Keratinocyte (primary cell): ENCODE measurements around the gene RASAL2. TPM values are rescaled to one million over a fixed set of nuclear protein-coding genes. Genes with fewer than 3 reads are reported as not detected.

ENCODE experiments used
- DNase-seq: peaks from one replicate; pipeline ENCODE4 v3.0.0-alpha.2; 2011; ENCODE audit warnings: low read depth, missing footprints, low spot score
- FAIRE-seq: peaks from 2 replicates; lab custom pipeline; 2011; peaks lifted over from hg19 to GRCh38; lab: Jason Lieb, UNC
- H2AFZ ChIP-seq: 2 replicates; pipeline ENCODE4 v1.6.0; 2012; ENCODE audit warnings: low read length, control low read depth, inconsistent platforms; ENCODE audit not compliant: control insufficient read depth
- H3K27ac ChIP-seq: 2 replicates; pipeline ENCODE4 v1.5.1; 2011; ENCODE audit warnings: low read length; ENCODE audit not compliant: control insufficient read depth, insufficient read depth
- H3K27me3 ChIP-seq: 3 replicates; pipeline ENCODE4 v1.6.0; 2011; ENCODE audit warnings: low read length; ENCODE audit not compliant: control insufficient read depth, insufficient read depth; ENCODE audit errors: extremely low read depth
- H3K36me3 ChIP-seq, 2 experiments: 2 replicates in 1 of 2; 3 replicates in 1 of 2; pipeline ENCODE4 v1.5.1; 2011; ENCODE audit warnings: low read length in 2 of 2, mild to moderate bottlenecking in 1 of 2; ENCODE audit not compliant: control insufficient read depth in 2 of 2, insufficient read depth in 2 of 2; ENCODE audit errors: extremely low read depth in 1 of 2
- H3K4me1 ChIP-seq: 3 replicates; pipeline ENCODE4 v1.5.1; 2011; ENCODE audit warnings: low read length; ENCODE audit not compliant: control insufficient read depth, insufficient read depth; ENCODE audit errors: extremely low read depth
- H3K4me2 ChIP-seq: 3 replicates; pipeline ENCODE4 v1.6.0; 2011; ENCODE audit warnings: low read depth, low read length; ENCODE audit not compliant: control insufficient read depth, insufficient read depth; ENCODE audit errors: extremely low read depth
- H3K4me3 ChIP-seq, 3 experiments: fragments of 200-600 bp in 1 of 3; sonication (generic) in 1 of 3; 2 replicates in 2 of 3; 3 replicates in 1 of 3; pipeline ENCODE4 v1.5.1; 2011 to 2016; ENCODE audit warnings: low read length in 3 of 3, mild to moderate bottlenecking in 3 of 3, control low read depth in 2 of 3, inconsistent platforms in 1 of 3, low read depth in 1 of 3, mixed read lengths in 1 of 3, mixed run types in 1 of 3, moderate library complexity in 1 of 3; ENCODE audit not compliant: control insufficient read depth in 2 of 3, insufficient read depth in 2 of 3; ENCODE audit errors: extremely low read depth in 1 of 3
- H3K79me2 ChIP-seq: 2 replicates; pipeline ENCODE4 v1.6.0; 2012; ENCODE audit warnings: low read length; ENCODE audit not compliant: control insufficient read depth, insufficient read depth
- H3K9ac ChIP-seq: 3 replicates; pipeline ENCODE4 v1.6.0; 2011; ENCODE audit warnings: low read length; ENCODE audit not compliant: control insufficient read depth, insufficient read depth; ENCODE audit errors: extremely low read depth
- H3K9me1 ChIP-seq: 3 replicates; pipeline ENCODE4 v1.6.0; 2011; ENCODE audit warnings: low read length; ENCODE audit not compliant: control insufficient read depth, insufficient read depth; ENCODE audit errors: extremely low read depth
- H3K9me3 ChIP-seq: 2 replicates; pipeline ENCODE4 v1.5.1; 2012; ENCODE audit warnings: low read depth, low read length; ENCODE audit not compliant: control insufficient read depth
- H4K20me1 ChIP-seq: 3 replicates; pipeline ENCODE4 v1.6.0; 2011; ENCODE audit warnings: low read length; ENCODE audit not compliant: control insufficient read depth, insufficient read depth; ENCODE audit errors: extremely low read depth
- CTCF ChIP-seq, 3 experiments: IDR thresholded peaks in 1 of 3; conservative IDR thresholded peaks in 1 of 3; optimal IDR thresholded peaks in 1 of 3; 2 replicates in 2 of 3; 3 replicates in 1 of 3; pipeline versions ENCODE3 to v1.5.1; 2011; ENCODE audit warnings: low read length in 3 of 3, mild to moderate bottlenecking in 3 of 3, moderate library complexity in 2 of 3, control low read depth in 1 of 3, inconsistent platforms in 1 of 3; ENCODE audit not compliant: insufficient read depth in 2 of 3; ENCODE audit errors: extremely low read depth in 1 of 3
- EZH2 ChIP-seq: IDR thresholded peaks from one replicate; pipeline ENCODE4 v1.6.1; 2012; ENCODE audit warnings: inconsistent platforms, mild to moderate bottlenecking, low read length, moderate library complexity
- dilution Hi-C: fragments of 300-500 bp; cut with MboI; formaldehyde crosslinking; loops from one replicate; pipeline ENCODE4 v1.7.0; 2020; ENCODE audit warnings: low sequenced_read_pairs; ENCODE audit not compliant: extremely low pct_ligation_motif_present
- polyA plus RNA-seq, 5 experiments: library from polyadenylated mRNA; depleted of rRNA in 3 of 5; stranded (reverse) in 3 of 5; stranded (forward) in 1 of 5; unstranded in 1 of 5; fragments of >200 nt; gene quantifications; 1 replicate in 1 of 5; 2 replicates in 3 of 5; 3 replicates in 1 of 5; pipeline versions ENCODE4 v1.2.1 to v1.2.3, GENCODE V29; 2011 to 2012; ENCODE audit warnings: missing spikeins in 2 of 5, low read depth in 1 of 5, low replicate concordance in 1 of 5

Gene RASAL2
- polyA plus RNA-seq, 1 donor (not counting 4 experiments of a cell fraction or from before 2014, with no cell fraction given), result 27.2 TPM

- H3K9me3 ChIP-seq, result no peaks in the 10 kb centered on the region
- no peaks in the 10 kb centered on the region for H4K20me1 ChIP-seq
- no peaks in the 10 kb centered on the region for H3K27me3 ChIP-seq
- no peak for TF ChIP-seq CTCF (optimal IDR thresholded peaks at IDR 0.05 in 1 of 3, IDR thresholded peaks at IDR 0.05 in 1 of 3, conservative IDR thresholded peaks at IDR 0.05 in 1 of 3; ENCODE audit: extremely low read depth in 1 of 3, insufficient read depth in 2 of 3, low read length in 3 of 3)
- dilution Hi-C loops, result no loop called here
- no peaks in the 10 kb centered on the region for H3K36me3 ChIP-seq
- no peak overlapping the region for H3K27ac ChIP-seq
- no peak overlapping the region for H3K4me3 ChIP-seq
- H3K79me2 ChIP-seq, result no peaks in the 10 kb centered on the region
- no peaks in the 10 kb centered on the region for H3K9me1 ChIP-seq
- peak overlapping the region; percentile 6 for H3K4me2 ChIP-seq
- no peak overlapping the region for H3K9ac ChIP-seq
- FAIRE-seq (peak; percentile 73), DNase-seq (peak; percentile 73)
- H3K4me1 ChIP-seq, result peaks cover 20% of the 10 kb centered on the region
- no peak overlapping the region for H2AFZ ChIP-seq
Observed at GRCh38 chr1:178530037-178530402, 436.1 kb downstream of the RASAL2 start.

- no peak overlapping the region for H3K4me2 ChIP-seq
- no peak overlapping the region for H2AFZ ChIP-seq
- DNase-seq (no peak), FAIRE-seq (no peak)
- no peak overlapping the region for H3K9ac ChIP-seq
- H3K4me3 ChIP-seq, result no peak overlapping the region
- no peaks in the 10 kb centered on the region for H3K79me2 ChIP-seq
- no peaks in the 10 kb centered on the region for H3K27me3 ChIP-seq
- no peak overlapping the region for H3K27ac ChIP-seq
- dilution Hi-C loops, result no loop called here
- no peaks in the 10 kb centered on the region for H3K9me1 ChIP-seq
- H3K9me3 ChIP-seq, result no peaks in the 10 kb centered on the region
- TF ChIP-seq CTCF (optimal IDR thresholded peaks at IDR 0.05 in 1 of 3, IDR thresholded peaks at IDR 0.05 in 1 of 3, conservative IDR thresholded peaks at IDR 0.05 in 1 of 3; ENCODE audit: extremely low read depth in 1 of 3, insufficient read depth in 2 of 3, low read length in 3 of 3) (no peak), EZH2 (no peak)
- H3K4me1 ChIP-seq, result peaks cover 20% of the 10 kb centered on the region
- no peaks in the 10 kb centered on the region for H3K36me3 ChIP-seq
- H4K20me1 ChIP-seq, result no peaks in the 10 kb centered on the region
Observed at GRCh38 chr1:178530502-178530901, 436.6 kb downstream of the RASAL2 start.
